Lower leg skin (tissue), 3 donors: Measurements from ENCODE around the gene SLIT3.

ENCODE experiments used
- CTCF ChIP-seq, 3 donors: fragments of 450-650 bp; IDR thresholded peaks; one replicate each; pipeline ENCODE4 v1.5.1; 2016; ENCODE audit warnings: antibody characterized with exemption in 3 of 3, mild to moderate bottlenecking in 3 of 3, moderate library complexity in 2 of 3
- POLR2A ChIP-seq, 2 donors: fragments of 450-650 bp; IDR thresholded peaks; one replicate each; pipeline ENCODE4 v1.6.1; 2016 to 2017; ENCODE audit warnings: antibody characterized with exemption in 2 of 2, mild to moderate bottlenecking in 1 of 2, moderate library complexity in 1 of 2

- TF ChIP-seq CTCF (IDR thresholded peaks at IDR 0.05) (no peak), POLR2A (IDR thresholded peaks at IDR 0.05) (no peak)
Observed at GRCh38 chr5:169301986-169302385, 1.0 kb upstream of the SLIT3 start.
